Prostate gland (tissue), 2 donors: ENCODE data around the gene CRY1. TPM values are rescaled to one million over a fixed set of nuclear protein-coding genes. Genes with fewer than 3 reads are reported as not detected.
A peak's percentile ranks its signal among the peaks of the same experiment; 100 is the strongest.
"Not testable (repeated sequence)": the region's sequence is repeated elsewhere in the genome, so short reads cannot be mapped to it uniquely, and the experiment has no call there.

Source experiments
- DNase-seq: peaks from one replicate; pipeline ENCODE4 v3.0.0-alpha.2; 2019; ENCODE audit warnings: low spot score
- H3K27ac ChIP-seq, 2 donors: fragments of 200-600 bp; sonication (generic); 2 replicates each; pipeline ENCODE4 v1.5.1; 2017 to 2019
- H3K27me3 ChIP-seq: fragments of 200-600 bp; sonication (generic); replicated peaks from 2 replicates; pipeline ENCODE4 v1.5.1; 2019; ENCODE audit not compliant: insufficient read depth
- H3K36me3 ChIP-seq, 2 donors: fragments of 200-600 bp; sonication (generic); 1 replicate in 1 of 2; 2 replicates in 1 of 2; pipeline versions ENCODE4 v1.5.1 to v1.8.1; 2017 to 2019
- H3K4me1 ChIP-seq: fragments of 200-600 bp; sonication (generic); replicated peaks from 2 replicates; pipeline ENCODE4 v1.5.1; 2019
- H3K4me3 ChIP-seq, 2 donors: fragments of 200-600 bp; sonication (generic); 2 replicates each; pipeline ENCODE4 v1.5.1; 2017 to 2019
- H3K9me3 ChIP-seq: fragments of 200-600 bp; sonication (generic); 2 replicates; pipeline ENCODE4 v1.5.1; 2017
- CTCF ChIP-seq, 4 experiments: fragments of 200-600 bp in 2 of 4; fragments of 450-650 bp in 2 of 4; sonication (generic) in 2 of 4; IDR thresholded peaks; 1 replicate in 3 of 4; 2 replicates in 1 of 4; pipeline ENCODE4 v1.5.1; 2016 to 2019; ENCODE audit warnings: antibody characterized with exemption in 4 of 4, mild to moderate bottlenecking in 2 of 4, moderate library complexity in 2 of 4
- POLR2A ChIP-seq: fragments of 450-650 bp; IDR thresholded peaks from one replicate; pipeline ENCODE4 v1.6.1; 2016; ENCODE audit warnings: antibody characterized with exemption, mild to moderate bottlenecking
- POLR2AphosphoS5 ChIP-seq: sonication (generic); formaldehyde crosslinking; IDR thresholded peaks from one replicate; pipeline ENCODE4 v1.6.1; 2017; ENCODE audit warnings: antibody characterized with exemption
- WGBS: methylation state at CpG from one replicate; pipeline ENCODE4 v1.1.5; 2018; 5-methylcytosine and 5-hydroxymethylcytosine counted together
- intact Hi-C: fragments of 100-400 bp; cut with DNase I; formaldehyde crosslinking; loops from one replicate; pipeline ENCODE4 v1.14.2; 2022
- total RNA-seq, 2 donors: library from RNA; depleted of rRNA; stranded (reverse); fragments of >200 nt; gene quantifications; one replicate each; pipeline ENCODE4 v1.1.0, GENCODE V29; 2016

Gene CRY1
- total RNA-seq, 2 donors from 2014 or later = 15.7 to 35.2 TPM

- no peak for DNase-seq
- intact Hi-C loops = no loop called here
- Histone ChIP-seq H3K27ac (no peak overlapping the region), H3K4me3 (no peak overlapping the region), H3K36me3 (no peaks in the 10 kb centered on the region), H3K9me3 (no peaks in the 10 kb centered on the region), H3K27me3 (no peaks in the 10 kb centered on the region), H3K4me1 (no peaks in the 10 kb centered on the region)
- TF ChIP-seq CTCF (IDR thresholded peaks at IDR 0.05) = no peak
- TF ChIP-seq POLR2A = no peak
- TF ChIP-seq POLR2AphosphoS5 = no peak
- 95% methylated on average over 2 of the region's 2 CpGs for WGBS
These were observed 4.4 kb downstream of the CRY1 start for GRCh38 chr12:107088912-107089311.

- Histone ChIP-seq H3K36me3 (no peaks in the 10 kb centered on the region), H3K27ac (no peak overlapping the region), H3K9me3 (no peaks in the 10 kb centered on the region), H3K4me1 (no peaks in the 10 kb centered on the region), H3K27me3 (no peaks in the 10 kb centered on the region), H3K4me3 (no peak overlapping the region)
- DNase-seq = no peak
- 87% methylated on average over 3 of the region's 3 CpGs for WGBS
- no peak for TF ChIP-seq POLR2A
- no peak for TF ChIP-seq POLR2AphosphoS5
- no peak for TF ChIP-seq CTCF (IDR thresholded peaks at IDR 0.05)
- intact Hi-C loops = no loop called here
These were observed 7.0 kb downstream of the CRY1 start for GRCh38 chr12:107086314-107086713.

GRCh38 chr12:107081778-107082177 is 11.6 kb downstream of the CRY1 start:
- Histone ChIP-seq H3K9me3 (no peaks in the 10 kb centered on the region), H3K4me3 (no peak overlapping the region), H3K27me3 (no peaks in the 10 kb centered on the region), H3K27ac (no peak overlapping the region), H3K36me3 (no peaks in the 10 kb centered on the region), H3K4me1 (no peaks in the 10 kb centered on the region)
- no peak for DNase-seq
- TF ChIP-seq CTCF (IDR thresholded peaks at IDR 0.05) (no peak), POLR2AphosphoS5 (no peak), POLR2A (no peak)
- intact Hi-C loops = no loop called here

GRCh38 chr12:107080299-107080698 is 13.1 kb downstream of the CRY1 start:
- H3K4me1 ChIP-seq = no peaks in the 10 kb centered on the region
- WGBS = 75% methylated on average over 6 of the region's 6 CpGs
- no peak overlapping the region for H3K27ac ChIP-seq
- no peaks in the 10 kb centered on the region for H3K27me3 ChIP-seq
- no peaks in the 10 kb centered on the region for H3K36me3 ChIP-seq
- no peak for TF ChIP-seq POLR2A
- no peak for TF ChIP-seq POLR2AphosphoS5
- TF ChIP-seq CTCF (IDR thresholded peaks at IDR 0.05) = no peak
- no peak for DNase-seq
- intact Hi-C loops = no loop called here
- no peak overlapping the region for H3K4me3 ChIP-seq
- H3K9me3 ChIP-seq = no peaks in the 10 kb centered on the region

GRCh38 chr12:107079172-107080011 is 14.0 kb downstream of the CRY1 start:
- intact Hi-C loops = no loop called here
- 76% methylated on average over 2 of the region's 2 CpGs for WGBS
- Histone ChIP-seq H3K27me3 (no peaks in the 10 kb centered on the region), H3K4me3 (no peak overlapping the region), H3K36me3 (no peaks in the 10 kb centered on the region), H3K4me1 (no peaks in the 10 kb centered on the region), H3K27ac (no peak overlapping the region), H3K9me3 (no peaks in the 10 kb centered on the region)
- TF ChIP-seq POLR2AphosphoS5 (no peak), CTCF (IDR thresholded peaks at IDR 0.05) (peak in 1 of 4 experiments; percentile 22)
- DNase-seq = no peak

- H3K4me1 ChIP-seq, H3K27ac ChIP-seq, H3K27me3 ChIP-seq, H3K4me3 ChIP-seq, intact Hi-C loops, H3K9me3 ChIP-seq, DNase-seq, H3K36me3 ChIP-seq: not testable (repeated sequence)
- 90% methylated on average over 5 of the region's 5 CpGs for WGBS
These were observed 20.1 kb downstream of the CRY1 start for GRCh38 chr12:107073266-107073665.
